ENCODE data around the gene ABHD14A. TPM values are rescaled to one million over a fixed set of nuclear protein-coding genes. Genes with fewer than 3 reads are reported as not detected.

The ABHD14A gene
- total and polyA plus RNA-seq, 2 of the 13 experiments (the other 11 are each of a cell fraction or from before 2014, with no cell fraction given): 29.5 to 46.9 TPM

DNA sequence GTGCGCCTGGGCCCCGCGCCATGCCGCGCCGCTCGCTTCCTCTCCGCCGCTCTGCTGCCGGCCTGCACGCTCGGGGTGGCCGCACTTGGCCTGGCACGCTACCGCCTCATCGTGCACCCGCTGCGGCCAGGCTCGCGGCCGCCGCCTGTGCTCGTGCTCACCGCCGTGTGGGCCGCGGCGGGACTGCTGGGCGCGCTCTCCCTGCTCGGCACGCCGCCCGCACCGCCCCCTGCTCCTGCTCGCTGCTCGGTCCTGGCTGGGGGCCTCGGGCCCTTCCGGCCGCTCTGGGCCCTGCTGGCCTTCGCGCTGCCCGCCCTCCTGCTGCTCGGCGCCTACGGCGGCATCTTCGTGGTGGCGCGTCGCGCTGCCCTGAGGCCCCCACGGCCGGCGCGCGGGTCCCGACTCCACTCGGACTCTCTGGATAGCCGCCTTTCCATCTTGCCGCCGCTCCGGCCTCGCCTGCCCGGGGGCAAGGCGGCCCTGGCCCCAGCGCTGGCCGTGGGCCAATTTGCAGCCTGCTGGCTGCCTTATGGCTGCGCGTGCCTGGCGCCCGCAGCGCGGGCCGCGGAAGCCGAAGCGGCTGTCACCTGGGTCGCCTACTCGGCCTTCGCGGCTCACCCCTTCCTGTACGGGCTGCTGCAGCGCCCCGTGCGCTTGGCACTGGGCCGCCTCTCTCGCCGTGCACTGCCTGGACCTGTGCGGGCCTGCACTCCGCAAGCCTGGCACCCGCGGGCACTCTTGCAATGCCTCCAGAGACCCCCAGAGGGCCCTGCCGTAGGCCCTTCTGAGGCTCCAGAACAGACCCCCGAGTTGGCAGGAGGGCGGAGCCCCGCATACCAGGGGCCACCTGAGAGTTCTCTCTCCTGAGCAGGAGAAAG, 18.7 kb upstream of the ABHD14A start (continued):
- TF ChIP-seq ZNF704 (CRISPR knock-in tag; IDR thresholded peaks at IDR 0.05; ENCODE audit: borderline replicate concordance) (no peak), AGO2 (optimal IDR thresholded peaks at IDR 0.05; ENCODE audit: low read depth, low read length) (peak; percentile 77), THAP8 (CRISPR knock-in tag; IDR thresholded peaks at IDR 0.05; ENCODE audit: borderline replicate concordance) (no peak)
- TF ChIP-seq, protein P1, sequence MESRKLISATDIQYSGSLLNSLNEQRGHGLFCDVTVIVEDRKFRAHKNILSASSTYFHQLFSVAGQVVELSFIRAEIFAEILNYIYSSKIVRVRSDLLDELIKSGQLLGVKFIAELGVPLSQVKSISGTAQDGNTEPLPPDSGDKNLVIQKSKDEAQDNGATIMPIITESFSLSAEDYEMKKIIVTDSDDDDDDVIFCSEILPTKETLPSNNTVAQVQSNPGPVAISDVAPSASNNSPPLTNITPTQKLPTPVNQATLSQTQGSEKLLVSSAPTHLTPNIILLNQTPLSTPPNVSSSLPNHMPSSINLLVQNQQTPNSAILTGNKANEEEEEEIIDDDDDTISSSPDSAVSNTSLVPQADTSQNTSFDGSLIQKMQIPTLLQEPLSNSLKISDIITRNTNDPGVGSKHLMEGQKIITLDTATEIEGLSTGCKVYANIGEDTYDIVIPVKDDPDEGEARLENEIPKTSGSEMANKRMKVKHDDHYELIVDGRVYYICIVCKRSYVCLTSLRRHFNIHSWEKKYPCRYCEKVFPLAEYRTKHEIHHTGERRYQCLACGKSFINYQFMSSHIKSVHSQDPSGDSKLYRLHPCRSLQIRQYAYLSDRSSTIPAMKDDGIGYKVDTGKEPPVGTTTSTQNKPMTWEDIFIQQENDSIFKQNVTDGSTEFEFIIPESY (CRISPR knock-in tag; IDR thresholded peaks at IDR 0.05): peak; percentile 85

- Histone ChIP-seq H2AFZ (ENCODE audit: low read length) (no peak overlapping the region), H3K4me2 (ENCODE audit: low read depth, low read length) (no peak overlapping the region), H3K27ac (ENCODE audit: extremely low read length, insufficient read depth, low read length) (no peak overlapping the region), H3K36me3 (replicated peaks in 1 of 2; ENCODE audit: control insufficient read depth in 1 of 2, insufficient read depth in 2 of 2, low read length in 2 of 2) (peaks cover 4 to 19% of the 10 kb centered on the region in 2 experiments; a peak in 4 of 5 replicates), H3K79me2 (ENCODE audit: insufficient read depth, low read length) (no peaks in the 10 kb centered on the region), H3K9me3 (ENCODE audit: low read length) (no peaks in the 10 kb centered on the region), H4K20me1 (ENCODE audit: insufficient read depth, low read length) (no peaks in the 10 kb centered on the region), H3K27me3 (ENCODE audit: control insufficient read depth in 1 of 2, insufficient read depth in 2 of 2, low read length in 2 of 2) (no peaks in the 10 kb centered on the region), H3K9ac (ENCODE audit: insufficient read depth, low read depth, low read length) (no peak overlapping the region), H3K4me1 (ENCODE audit: insufficient read depth, low read length) (peaks cover 15% of the 10 kb centered on the region), H3K4me3 (replicated peaks in 1 of 3; ENCODE audit: insufficient read depth in 1 of 3, low read depth in 2 of 3, low read length in 3 of 3) (no peak overlapping the region)
- BruUV-seq (replicated peaks): no TSS peak
- WGBS (ENCODE audit: low lambda C conversion rate): 99% methylated on average over 14 of the region's 15 CpGs
- FAIRE-seq (no peak), DNase-seq (ENCODE audit: low spot score) (no peak), ATAC-seq (no peak)
- CTCF ChIA-PET (ENCODE audit: low intra/inter-chr PET ratio, low total read pairs): no interaction called here
- POLR2A ChIA-PET: interaction anchor here (1.3 kb wide), 2 partner anchors 11 to 16 kb away, joined by 3 to 4 read pairs; partner anchors contain the start of gene ABHD14B
- in situ Hi-C loops (cut with HindIII; ENCODE audit: extremely low pct_ligation_motif_present, low pct_unique_long_range_greater_than_20kb) (no loop called here), intact Hi-C loops (cut with micrococcal nuclease; ENCODE audit: unreplicated experiment) (no loop called here)
- TF ChIP-seq ZNF549 (CRISPR knock-in tag; IDR thresholded peaks at IDR 0.05) (no peak), ZNF225 (CRISPR knock-in tag; IDR thresholded peaks at IDR 0.05) (no peak), ZNF709 (CRISPR knock-in tag; IDR thresholded peaks at IDR 0.05) (no peak), ZNF12 (CRISPR knock-in tag; IDR thresholded peaks at IDR 0.05) (no peak), HMG20B (CRISPR knock-in tag; conservative IDR thresholded peaks at IDR 0.05) (no peak)
These were observed 17.2 kb upstream of the ABHD14A start for GRCh38 chr3:51957520-51958205.

All from HepG2 (cell line).